GM21619 (cell line): ENCODE measurements around the gene FLYWCH2.
"Not testable (repeated sequence)": the region's sequence is repeated elsewhere in the genome, so short reads cannot be mapped to it uniquely, and the experiment has no call there.

Experiments
- ATAC-seq: cut with Tn5 transposase; IDR thresholded peaks from one replicate; pipeline ENCODE4 v1.9.1; 2021; ENCODE audit not compliant: unreplicated experiment

FLYWCH2 gene

DNA sequence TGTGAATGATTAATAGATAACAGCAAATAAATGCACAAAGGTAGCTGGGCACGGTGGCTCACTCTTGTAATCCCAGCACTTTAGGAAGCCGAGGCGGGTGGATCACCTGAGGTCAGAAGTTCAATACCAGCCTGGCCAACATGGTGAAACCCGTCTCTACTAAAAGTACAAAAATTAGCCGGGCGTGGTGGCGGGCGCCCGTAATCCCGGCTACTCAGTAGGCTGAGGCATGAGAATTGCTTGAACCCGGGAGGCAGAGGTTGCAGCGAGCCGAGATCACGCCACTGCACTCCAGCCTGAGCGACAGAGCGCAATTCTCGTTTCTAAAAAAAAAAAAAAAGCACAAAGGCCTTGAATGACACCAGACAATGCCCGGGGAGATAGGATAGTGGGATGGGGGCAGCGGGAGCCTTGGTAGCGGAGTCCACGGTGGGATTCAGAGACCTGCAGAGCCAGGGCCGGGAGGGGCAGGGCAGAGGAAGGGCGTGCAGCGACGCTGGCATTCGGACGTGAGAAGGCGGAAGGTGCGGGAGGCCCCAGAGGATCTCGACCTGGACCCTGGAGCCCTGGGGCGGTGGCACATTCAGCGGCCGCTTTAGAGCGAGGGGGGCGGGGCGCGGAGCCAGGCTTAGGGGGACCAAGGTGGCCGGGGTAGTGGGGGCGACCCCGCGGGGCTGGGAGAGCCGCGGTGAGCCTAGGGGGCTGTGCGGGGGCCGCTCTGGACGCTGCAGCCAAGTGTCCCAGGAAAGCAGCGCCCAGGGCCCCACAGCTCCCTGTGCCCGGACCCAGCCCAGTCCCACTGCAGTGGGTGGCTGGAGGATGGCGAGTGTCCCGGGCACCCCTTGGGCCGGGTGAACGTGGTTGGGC, 999 bp upstream of the FLYWCH2 start:
- ATAC-seq: peak; percentile 3

- peak; percentile 2 for ATAC-seq
Observed at GRCh38 chr16:2883458-2883908, 468 bp downstream of the FLYWCH2 start.

- ATAC-seq: no peak
Observed at GRCh38 chr16:2884041-2884451, 1.0 kb downstream of the FLYWCH2 start.

DNA sequence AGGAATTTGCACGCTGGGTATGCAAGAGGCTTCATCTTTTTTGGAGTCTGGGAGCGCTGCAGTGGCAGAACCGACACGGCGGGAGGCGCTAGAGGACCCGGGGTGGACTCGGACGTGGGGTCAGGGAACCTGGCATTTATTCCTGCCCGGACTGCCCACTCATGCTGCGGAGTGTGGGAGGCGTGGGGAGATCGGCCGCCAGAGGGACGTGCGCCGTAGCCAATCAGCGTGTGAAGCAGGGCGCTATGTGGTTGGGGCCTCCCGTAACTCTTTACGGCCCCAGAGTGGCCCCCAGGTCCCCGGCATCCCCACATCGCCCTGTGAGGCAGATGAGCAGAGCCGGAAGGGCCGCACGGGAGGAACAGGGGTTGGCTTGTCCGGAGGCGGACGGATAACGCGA, 11.2 kb downstream of the FLYWCH2 start:
- ATAC-seq: no peak

DNA sequence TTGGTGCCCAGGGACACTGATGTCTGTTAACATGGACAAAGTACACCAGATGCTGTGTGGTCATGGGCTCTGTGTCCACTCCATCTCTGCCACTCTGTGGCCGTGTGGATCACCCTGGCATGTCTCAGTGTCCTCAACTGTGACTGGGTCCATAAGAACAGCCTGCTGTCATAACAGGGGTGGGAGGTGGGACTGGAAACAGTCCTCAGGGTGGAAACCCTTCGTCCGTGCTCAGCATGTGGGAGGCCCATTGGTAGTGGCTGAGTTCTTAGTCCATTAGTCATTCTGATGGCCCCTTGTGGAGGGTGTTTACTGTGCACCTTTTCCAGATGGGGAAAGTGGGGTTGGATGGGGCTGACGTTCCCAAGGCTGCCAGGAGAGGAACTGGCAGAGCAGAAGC, 12.8 kb downstream of the FLYWCH2 start:
- no peak for ATAC-seq

DNA sequence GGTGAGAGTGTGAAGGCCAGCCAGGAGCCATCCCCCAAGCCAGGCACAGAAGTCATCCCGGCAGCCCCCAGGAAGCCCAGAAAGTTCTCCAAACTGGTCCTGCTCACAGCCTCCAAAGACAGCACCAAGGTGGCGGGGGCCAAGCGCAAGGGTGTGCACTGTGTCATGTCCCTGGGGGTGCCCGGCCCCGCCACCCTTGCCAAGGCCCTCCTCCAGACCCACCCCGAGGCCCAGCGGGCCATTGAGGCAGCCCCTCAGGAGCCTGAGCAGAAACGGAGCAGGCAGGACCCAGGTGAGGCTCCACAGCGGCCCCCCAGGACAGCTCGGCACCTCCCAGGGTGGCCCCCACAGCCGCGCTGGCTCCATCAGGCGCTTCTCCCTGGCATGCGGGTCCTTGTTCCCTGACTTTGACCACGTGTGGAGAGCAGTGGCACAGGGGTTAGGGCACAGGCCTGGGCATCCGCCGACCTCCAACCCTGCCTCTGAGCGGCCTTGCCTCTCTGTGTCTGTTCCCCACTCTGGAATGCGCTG, 13.5 kb downstream of the FLYWCH2 start:
- ATAC-seq: no peak

DNA sequence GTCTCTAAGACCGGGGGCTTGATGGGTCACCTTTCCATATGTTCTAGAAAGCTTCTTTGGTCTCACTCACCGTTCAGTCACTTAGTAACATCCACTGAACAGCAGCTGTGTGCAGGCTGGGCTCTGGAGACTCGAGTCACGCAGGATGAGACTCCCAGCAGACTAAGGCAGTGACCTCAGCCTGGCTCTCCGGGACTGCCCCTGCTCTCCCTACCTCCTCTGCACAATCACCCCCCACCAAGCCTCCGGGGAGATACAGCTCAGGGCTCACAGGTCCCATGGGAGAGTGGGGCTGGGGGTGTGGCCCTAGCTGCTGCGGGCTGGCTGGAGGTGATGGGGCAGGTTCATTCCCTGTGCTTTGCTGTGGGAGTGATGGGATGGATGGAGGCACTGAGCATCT, 14.1 kb downstream of the FLYWCH2 start:
- ATAC-seq: peak; percentile 67

- ATAC-seq: no peak
Observed at GRCh38 chr16:2898831-2899563, 16.0 kb downstream of the FLYWCH2 start.

DNA sequence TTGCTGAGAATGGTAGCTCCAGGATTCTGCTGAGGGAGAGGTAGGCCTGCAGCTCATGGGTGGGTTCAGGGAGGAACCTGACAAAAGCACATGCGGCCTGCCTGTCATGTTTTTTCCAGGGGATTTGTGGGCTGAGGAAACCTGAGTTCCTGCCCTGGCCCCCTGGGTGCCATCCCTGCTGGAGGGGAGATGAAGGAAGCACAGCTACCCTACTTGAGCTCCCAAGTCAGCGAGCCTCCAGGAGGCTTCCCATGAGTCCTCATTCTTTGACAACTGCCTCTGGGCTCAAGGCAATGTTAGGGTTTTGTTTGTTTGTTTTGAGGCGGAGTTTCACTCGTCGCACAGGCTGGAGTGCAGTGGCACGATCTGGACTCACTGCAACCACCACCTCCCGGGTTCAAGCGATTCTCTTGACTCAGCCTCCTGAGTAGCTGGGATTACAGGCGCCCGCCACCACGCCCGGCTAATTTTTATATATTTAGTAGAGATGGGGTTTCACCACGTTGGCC, 16.6 kb downstream of the FLYWCH2 start:
- ATAC-seq: no peak

GRCh38 chr16:2900526-2901075, 17.6 kb downstream of the FLYWCH2 start:
- ATAC-seq: no peak

DNA sequence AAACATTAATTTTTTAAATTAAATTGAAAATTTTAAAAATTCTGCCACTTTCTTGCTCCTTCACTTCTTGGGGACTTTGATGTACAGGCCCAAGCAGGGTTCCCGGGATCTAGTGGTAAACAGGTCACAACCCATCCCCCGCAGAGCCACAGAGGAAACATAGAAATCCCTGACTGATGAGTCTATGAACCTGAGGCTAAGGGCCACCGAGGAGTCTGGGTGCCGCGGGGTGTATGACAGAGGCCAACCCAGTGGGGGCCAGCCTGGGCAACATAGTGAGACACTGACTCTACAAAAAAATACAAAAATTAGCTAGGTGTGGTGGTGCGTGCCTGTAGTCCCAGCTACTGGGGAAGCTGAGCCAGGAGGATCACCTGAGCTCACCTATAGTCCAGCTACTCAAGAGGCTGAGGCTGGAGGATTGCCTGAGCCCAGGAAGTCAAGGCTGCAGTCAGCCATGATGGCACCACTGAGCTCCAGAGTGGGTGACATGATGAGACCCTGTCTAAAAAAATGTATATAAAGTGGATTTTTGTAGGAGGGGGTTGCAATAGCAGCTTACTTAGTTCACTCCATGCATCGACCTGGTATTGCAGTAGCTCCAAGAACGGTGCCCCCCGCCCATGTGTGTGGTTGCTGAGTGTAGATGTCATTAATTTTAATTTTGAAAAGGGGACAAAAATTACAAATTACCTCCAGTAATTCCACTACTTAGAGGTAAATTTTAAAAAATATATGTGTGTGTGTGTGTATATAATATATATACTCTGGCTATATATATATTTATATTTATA, 19.5 kb downstream of the FLYWCH2 start:
- no peak for ATAC-seq

GRCh38 chr16:2904100-2904921, 21.3 kb downstream of the FLYWCH2 start:
- peak; percentile 36 for ATAC-seq

- peak; percentile 11 for ATAC-seq
Observed at GRCh38 chr16:2904922-2905240, 21.9 kb downstream of the FLYWCH2 start.

- ATAC-seq: peak; percentile 71
Observed at GRCh38 chr16:2905241-2905987, 22.4 kb downstream of the FLYWCH2 start.

- no peak for ATAC-seq
Observed at GRCh38 chr16:2905988-2906387, 23.0 kb downstream of the FLYWCH2 start.

DNA sequence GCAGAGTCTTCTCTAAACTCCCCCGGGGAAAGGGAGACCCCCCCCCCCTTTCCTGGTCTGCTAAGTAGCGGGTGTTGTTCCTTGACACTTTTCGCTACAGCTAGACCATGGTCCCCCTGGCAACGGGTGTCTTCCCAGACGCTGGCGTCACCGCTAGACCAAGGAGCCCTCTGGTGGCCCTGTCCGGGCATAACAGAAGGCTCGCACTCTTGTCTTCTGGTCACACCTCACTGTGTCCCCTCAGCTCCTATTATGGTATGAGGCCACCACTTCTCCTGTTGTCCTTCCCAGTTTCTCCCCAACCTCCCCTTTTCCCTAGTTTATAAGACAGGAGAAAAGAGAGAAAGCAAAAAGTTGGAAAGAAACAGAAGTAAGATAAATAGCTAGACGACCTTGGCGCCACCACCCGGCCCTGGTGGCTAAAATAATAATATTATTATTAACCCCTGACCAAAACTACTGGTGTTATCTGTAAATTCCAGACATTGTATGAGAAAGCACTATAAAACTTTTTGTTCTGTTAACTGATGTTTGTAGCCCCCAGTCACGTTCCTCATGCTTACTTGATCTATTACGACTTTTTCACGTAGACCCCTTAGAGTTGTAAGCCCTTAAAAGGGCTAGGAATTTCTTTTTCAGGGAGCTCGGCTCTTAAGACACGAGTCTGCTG, 24.2 kb downstream of the FLYWCH2 start:
- not testable (repeated sequence) for ATAC-seq

DNA sequence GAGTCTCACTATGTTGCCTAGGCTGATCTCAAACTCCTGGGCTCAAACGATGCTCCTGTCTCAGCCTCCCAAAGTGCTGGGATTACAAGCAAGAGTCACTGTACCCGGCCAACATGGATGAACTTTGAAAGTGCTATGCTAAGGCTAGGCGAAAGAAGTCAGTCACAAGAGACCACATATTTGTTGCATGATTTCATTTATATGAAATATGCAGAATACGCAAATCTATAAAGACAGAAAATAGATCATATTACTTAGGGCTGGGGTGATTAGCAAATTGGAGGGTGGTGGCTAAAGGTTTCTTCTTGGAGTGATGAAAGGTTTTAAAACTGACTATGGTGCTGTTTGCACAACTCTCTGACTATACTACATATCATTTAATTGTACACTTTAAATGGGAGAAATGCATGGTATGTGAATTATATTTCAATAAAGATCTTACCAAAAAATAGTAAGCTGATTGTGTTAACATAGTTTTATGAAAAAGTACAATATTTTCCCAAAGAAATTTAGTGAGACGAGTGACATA, 27.5 kb downstream of the FLYWCH2 start:
- no peak for ATAC-seq

GRCh38 chr16:2911638-2912329, 28.8 kb downstream of the FLYWCH2 start, which contains the start of gene FLYWCH1:
TSS of gene FLYWCH1 (plus strand) at chr16:2911931. CDS start at chr16:2929686, 17,755 bp downstream.
- ATAC-seq: peak; percentile 92
